Mammary epithelial cell (primary cell): ENCODE results near the gene STAM.

ENCODE experiments used
- EZH2 ChIP-seq: IDR thresholded peaks from 2 replicates; pipeline ENCODE4 v1.6.1; 2012; ENCODE audit warnings: low read length, inconsistent platforms, borderline replicate concordance
- TF ChIP-seq, protein P1 (sequence below), 2 donors: IDR thresholded peaks in 1 of 2; conservative IDR thresholded peaks in 1 of 2; 2 replicates each; pipeline ENCODE4 v1.5.1; 2011 to 2012; ENCODE audit warnings: inconsistent platforms in 2 of 2, low read length in 2 of 2, mild to moderate bottlenecking in 2 of 2, control low read depth in 1 of 2, low read depth in 1 of 2; ENCODE audit not compliant: insufficient read depth in 1 of 2; ENCODE audit errors: extremely low read depth in 1 of 2

DNA sequence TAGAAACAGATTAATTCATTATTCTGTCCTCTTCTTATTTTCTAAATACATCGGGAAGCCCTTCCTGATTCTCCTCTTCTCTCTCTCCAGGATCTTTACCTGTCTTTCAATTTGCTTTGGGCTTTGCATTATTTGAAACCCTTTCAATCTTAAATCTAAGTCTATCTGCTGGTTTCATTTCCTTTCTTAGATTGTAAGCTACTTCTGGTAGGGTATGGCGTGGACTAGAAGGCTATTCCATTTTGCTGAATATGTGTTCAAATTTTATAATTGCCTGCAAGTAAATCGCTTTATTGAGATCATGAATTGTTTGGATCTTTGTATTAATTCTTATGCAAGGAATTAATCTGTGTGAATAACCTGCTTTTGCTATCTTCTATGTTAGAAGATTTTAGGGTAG, 11.1 kb downstream of the STAM start:
- TF ChIP-seq, protein P1, sequence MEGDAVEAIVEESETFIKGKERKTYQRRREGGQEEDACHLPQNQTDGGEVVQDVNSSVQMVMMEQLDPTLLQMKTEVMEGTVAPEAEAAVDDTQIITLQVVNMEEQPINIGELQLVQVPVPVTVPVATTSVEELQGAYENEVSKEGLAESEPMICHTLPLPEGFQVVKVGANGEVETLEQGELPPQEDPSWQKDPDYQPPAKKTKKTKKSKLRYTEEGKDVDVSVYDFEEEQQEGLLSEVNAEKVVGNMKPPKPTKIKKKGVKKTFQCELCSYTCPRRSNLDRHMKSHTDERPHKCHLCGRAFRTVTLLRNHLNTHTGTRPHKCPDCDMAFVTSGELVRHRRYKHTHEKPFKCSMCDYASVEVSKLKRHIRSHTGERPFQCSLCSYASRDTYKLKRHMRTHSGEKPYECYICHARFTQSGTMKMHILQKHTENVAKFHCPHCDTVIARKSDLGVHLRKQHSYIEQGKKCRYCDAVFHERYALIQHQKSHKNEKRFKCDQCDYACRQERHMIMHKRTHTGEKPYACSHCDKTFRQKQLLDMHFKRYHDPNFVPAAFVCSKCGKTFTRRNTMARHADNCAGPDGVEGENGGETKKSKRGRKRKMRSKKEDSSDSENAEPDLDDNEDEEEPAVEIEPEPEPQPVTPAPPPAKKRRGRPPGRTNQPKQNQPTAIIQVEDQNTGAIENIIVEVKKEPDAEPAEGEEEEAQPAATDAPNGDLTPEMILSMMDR (conservative IDR thresholded peaks at IDR 0.05 in 1 of 2, IDR thresholded peaks at IDR 0.05 in 1 of 2; ENCODE audit: extremely low read depth in 1 of 2, insufficient read depth in 1 of 2, low read depth in 1 of 2, low read length in 2 of 2), result no peak
- no peak for TF ChIP-seq EZH2
